Hepatocyte (in vitro differentiated cells): ENCODE measurements around the gene RPTOR.

Experiments
- EZH2 ChIP-seq: fragments of 200-600 bp; sonication (generic); IDR thresholded peaks from 2 replicates; pipeline ENCODE4 v1.6.1; 2016; ENCODE audit warnings: antibody characterized with exemption, mild to moderate bottlenecking, borderline replicate concordance
- TF ChIP-seq, protein P1 (sequence below): fragments of 200-600 bp; sonication (generic); IDR thresholded peaks from 2 replicates; pipeline ENCODE4 v1.5.1; 2016; ENCODE audit warnings: antibody characterized with exemption, mild to moderate bottlenecking; ENCODE audit not compliant: poor library complexity

- TF ChIP-seq, protein P1, sequence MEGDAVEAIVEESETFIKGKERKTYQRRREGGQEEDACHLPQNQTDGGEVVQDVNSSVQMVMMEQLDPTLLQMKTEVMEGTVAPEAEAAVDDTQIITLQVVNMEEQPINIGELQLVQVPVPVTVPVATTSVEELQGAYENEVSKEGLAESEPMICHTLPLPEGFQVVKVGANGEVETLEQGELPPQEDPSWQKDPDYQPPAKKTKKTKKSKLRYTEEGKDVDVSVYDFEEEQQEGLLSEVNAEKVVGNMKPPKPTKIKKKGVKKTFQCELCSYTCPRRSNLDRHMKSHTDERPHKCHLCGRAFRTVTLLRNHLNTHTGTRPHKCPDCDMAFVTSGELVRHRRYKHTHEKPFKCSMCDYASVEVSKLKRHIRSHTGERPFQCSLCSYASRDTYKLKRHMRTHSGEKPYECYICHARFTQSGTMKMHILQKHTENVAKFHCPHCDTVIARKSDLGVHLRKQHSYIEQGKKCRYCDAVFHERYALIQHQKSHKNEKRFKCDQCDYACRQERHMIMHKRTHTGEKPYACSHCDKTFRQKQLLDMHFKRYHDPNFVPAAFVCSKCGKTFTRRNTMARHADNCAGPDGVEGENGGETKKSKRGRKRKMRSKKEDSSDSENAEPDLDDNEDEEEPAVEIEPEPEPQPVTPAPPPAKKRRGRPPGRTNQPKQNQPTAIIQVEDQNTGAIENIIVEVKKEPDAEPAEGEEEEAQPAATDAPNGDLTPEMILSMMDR: no peak
- no peak for TF ChIP-seq EZH2
Measured at GRCh38 chr17:80876950-80877728, 332.5 kb downstream of the RPTOR start.
